ENCODE measurements around the gene LCN15.
A peak's percentile ranks its signal among the peaks of the same experiment; 100 is the strongest.
"Not testable (repeated sequence)": the region's sequence is repeated elsewhere in the genome, so short reads cannot be mapped to it uniquely, and the experiment has no call there.

The LCN15 gene

DNA sequence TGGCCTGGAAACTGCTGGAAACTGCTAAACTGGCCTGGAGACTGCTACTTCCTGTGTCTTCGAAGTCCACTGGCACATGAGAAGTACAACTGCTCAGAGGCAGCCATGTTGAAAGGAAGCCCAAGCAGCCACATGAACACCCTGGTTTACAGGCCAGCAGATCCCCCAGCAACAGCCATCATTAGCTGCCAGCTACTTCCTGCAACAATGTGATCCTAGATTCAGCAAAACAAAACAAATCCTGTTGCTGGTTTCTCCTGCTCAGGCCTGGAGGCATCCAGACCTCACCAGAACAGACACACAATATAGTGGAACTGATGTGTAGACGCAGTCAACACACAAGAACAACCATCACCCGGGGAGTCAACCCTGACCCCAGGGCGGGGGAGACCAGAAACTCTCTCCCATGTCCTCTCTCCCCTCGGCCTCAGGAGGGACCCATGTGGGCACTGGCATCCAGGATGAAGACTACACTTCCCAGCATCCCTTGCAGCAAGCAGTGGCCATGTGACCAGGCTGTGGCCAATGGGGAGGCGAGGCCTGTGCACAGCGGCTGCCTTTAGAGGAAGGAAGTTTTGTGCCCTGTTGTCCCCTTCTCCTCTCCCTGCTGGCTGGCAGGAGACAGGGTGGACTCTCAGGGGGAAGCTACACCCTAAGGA lies 9.2 kb upstream of the LCN15 start:
- peak; percentile 70 for DNase-seq

DNA sequence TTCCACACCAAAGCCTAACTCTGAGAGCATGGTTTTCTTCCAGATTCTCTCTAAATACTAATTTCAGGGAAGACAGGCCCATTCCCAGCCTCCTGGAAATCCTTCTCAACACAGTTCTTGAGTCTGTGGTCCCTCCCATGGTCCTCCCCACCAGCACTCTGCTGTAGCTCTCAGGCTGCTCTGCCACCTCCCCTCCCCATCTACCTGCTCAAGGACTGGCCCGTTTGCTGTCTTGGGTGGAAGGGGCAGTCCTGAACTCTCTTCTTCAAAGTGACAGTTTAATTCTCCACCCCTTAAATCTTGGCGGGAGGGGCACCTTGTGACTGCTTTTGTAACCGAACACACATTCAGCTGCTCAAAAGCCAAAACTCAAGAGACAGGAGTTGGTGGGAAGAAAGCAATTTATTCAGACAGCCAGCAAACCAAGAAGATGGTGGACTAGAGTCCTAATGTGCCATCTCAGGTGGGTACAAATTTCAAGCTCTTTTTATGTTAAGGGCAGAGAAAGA lies 7.6 kb upstream of the LCN15 start:
- peak; percentile 71 for DNase-seq

DNA sequence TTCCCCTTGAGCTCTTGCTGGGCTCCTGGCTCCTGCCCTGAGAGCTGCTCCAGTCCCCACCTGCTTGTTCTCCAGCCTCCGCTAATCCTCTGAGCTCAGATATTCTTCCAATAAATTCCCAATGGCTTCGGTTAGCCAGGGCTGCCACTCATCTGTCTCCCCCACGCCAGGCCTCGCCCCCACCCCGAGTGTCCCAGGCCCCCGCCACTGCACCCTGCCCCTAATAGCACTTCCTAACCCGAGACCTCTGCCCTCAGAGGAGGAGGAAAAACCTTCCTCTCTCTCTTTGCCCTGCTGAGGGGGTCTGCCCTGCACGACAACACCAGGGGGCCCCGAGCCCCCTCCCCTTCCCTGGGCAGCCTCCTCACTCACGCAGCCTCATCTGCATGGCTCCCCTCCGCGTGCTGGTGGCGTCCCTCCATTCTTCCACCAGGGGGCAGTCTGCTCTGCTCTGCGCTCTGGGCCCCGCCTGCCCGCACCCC lies 5.4 kb upstream of the LCN15 start:
- peak; percentile 58 for DNase-seq

DNA sequence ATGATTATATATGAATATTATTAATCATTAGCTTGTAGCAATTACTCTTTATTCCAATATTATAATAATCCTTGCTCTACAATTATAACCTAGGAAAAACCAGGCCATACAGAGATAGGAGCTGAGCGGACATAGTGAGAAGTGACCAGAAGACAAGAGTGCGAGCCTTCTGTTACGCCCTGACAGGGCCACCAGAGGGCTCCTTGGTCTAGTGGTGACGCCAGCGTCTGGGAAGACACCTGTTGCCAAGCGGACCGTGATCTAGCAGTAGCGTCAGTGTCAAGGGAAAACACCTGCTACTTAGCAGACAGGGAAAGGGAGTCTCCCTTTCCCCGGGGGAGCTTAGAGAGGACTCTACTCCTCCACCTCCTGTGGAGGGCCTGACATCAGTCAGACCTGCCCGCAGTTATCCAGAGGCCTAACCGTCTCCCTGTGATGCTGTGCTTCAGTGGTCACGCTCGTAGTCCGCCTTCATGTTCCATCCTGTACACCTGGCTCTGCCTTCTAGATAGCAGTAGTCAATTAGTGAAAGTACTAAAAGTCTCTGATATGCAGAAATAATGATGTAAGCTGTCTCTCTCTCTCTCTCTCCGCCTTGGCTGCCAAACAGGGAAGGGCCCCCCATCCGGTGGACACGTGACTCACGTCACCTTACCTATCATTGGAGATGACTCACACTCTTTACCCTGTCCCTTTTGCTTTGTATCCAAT lies 2.2 kb upstream of the LCN15 start:
- DNase-seq: peak; percentile 64

DNA sequence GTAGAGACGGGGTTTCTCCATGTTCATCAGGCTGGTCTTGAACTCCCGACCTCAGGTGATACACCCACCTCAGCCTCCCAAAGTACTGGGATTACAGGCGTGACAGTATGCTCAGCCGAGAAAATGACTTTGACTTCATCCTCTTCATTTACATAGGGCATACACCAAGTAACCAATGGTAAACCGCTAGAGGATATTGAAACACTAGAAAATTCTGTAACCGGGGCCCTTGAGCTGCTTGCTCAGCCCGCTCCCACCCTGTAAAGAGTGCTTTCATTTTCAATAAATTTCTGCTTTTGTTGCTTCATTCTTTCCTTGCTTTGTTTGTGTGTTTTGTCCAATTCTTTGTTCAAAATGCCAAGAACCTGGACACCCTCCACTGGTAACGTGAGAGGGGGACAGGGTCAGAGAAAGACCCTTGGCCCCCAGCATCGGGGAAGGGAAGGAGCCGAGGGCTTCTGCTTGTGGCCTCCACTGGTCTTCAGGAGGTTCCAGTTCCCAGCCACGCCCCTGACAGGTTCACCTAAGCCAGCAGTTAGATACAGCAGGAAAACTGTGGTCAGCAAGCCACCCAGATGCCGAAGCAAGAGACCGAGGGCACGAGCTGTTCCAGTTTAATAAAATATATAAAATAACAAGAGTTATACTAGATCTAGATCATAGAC lies 1.6 kb upstream of the LCN15 start:
- DNase-seq: not testable (repeated sequence)

DNA sequence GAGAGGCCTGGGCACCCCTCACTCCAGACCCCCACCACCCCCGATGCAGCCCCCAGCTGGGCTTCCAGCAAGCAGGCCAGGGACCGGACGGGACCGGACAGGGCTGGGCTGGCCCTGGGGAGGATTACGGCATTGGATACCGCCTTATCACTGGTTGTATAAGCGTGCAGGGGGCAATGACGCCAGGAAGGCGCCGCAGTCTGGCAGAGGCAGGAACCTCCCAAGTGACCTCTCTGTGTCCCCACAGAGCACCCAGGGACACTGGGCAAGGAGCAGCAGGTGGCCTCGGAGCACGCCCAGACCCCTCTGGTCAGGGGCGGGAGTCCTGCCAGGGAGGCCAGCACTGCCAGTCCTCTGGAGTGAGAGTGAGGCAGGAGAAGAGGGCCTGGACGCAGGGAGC lies 723 bp upstream of the LCN15 start:
- no peak for DNase-seq

DNA sequence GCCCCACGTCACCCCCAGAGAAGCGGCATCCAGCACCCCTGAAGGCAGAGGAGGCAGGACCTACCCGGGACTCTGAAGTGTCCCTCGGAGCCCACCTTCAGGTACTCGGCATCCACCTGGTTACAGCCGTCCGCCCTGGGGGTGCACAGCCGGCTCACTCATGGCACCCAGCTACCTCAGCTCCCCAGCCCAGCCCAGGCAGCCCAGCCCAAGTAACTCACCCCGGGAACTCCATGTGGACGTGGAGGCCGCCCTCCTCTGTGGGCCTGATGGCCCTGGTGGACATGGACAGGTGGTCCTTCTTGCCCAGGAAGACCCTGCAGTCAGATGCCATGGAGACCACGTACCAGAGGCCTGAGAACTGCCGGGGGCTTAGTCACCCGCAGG lies 676 bp downstream of the LCN15 start:
- no peak for DNase-seq

DNA sequence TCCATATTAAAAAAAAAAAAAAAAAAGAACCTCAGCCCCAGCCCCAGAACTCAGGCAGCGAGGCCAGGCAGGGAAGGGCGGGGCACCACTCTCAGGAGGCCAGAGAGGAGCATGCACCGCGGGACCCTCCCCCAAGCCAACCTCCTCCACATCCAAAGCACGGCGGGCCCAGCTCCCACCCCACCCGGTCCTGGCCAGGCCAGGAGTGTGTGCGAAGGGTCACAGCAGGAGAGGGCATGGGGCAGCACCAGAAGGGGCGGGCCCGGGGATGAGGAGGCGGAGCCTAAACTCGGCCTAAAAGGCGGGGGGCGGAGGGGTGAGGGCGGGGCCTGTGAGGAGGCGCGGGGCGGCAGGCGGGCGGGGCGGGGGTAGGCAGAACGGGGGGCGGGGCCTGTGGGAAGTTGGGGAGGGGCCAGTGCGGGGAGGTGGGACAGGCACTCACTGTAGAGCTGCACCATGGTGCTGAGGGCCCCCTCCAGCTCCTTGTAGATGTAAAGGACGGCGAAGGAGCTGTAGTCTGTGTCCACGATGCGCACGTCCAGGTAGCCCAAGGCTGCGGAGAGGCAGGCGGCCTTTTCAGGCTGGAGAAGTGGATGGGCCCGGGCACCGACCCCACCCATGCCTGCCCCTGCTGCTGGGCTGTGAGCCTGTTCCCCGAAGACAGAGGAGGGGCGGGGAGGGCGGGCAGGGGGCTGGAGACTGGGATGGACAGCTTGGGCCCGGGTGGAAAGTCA lies 1.2 kb downstream of the LCN15 start:
- DNase-seq: peak; percentile 58

DNA sequence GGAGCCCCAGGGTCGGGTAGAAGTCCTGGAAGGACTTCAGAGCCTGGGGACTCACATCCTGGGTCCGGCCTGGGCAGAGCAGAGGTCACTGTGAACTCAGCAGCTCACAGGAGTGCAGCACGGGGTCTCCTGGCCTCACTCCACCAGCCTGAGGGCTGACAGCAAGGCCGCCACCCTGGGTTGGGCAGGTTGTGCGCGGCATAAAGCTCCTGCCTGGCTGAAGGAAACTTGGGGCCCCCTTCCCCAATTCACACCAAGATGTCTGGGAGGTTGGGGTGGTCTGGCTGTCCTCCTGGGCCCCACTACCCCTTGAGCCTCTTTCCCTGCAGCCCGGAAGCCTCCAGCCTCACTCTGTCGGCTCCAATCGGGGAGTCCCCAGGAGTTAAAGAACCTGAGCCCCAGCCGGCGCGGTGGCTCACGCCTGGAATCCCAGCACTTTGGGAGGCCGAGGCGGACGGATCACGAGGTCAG lies 2.1 kb downstream of the LCN15 start:
- no peak for DNase-seq

DNA sequence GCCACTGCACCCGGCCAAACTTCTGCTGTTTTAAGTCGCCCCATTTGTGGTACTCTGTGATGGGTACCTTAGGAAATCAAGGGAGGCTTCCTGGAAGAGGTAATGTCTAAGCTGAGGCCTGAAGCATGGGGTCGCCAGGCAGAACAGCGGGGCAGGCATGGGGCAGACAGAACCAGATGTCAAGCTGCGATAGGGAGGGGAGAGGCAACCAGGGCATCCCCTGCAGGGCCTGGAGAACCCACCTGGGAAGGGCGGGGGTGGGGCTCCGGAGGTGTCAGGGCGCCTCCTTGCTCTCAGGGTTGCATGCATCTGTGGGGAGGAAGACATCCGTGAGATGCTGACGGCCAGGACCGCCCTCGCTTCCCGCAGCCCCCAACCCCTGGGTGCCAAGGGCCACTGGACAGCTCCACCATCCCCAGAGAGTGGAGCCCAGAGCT lies 2.8 kb downstream of the LCN15 start:
- DNase-seq: no peak

DNA sequence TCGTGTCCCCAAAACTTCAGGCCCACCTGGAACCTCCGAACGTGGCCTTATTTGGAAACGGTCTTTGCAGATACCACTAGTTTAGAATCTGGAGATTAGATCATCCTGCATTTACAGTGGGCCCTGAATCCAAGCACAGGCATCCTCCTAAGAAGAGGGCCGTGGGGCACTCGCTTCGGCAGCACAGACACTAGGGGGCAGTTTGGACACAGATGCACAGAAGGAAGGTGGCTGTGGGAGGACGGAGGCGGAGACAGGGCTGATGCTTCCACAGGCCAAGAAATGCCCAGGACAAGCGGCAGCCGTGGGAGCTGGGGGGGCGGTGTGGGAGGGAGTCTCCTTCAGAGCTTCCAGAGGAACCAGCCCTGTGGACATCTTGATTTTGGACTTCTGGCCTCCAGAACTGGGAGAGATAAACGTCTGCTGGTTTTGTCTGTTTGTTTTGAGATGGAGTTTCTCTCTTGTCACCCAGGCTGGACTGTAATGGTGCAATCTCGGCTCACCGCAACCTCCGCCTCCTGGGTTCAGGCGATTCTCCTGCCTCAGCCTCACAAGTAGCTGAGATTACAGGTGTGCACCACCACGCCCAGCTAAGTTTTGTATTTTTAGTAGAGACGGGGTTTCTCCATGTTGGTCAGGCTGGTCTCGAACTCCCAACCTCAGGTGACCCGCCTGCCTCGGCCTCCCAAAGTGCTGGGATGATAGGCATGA lies 3.3 kb downstream of the LCN15 start:
- DNase-seq: peak; percentile 70

DNA sequence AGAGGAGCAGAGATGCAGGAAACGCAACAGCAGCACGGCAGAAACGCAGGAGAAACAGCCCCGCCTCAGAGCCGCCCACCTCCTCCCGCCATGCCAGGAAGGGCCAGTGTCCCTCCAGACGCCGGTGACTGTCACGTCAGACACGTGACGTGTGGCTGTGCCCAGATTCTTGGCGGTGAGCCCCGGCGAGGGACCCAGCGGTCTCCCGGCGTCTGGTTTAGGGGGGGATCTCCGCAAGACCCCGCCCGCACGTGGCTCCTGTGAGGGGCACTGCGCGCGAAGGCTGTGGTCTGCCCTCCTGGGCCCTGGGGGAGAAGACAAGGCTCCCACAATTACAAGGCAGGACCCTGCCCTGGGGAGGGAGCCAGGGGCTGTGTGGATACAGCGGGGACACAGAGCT lies 3.9 kb downstream of the LCN15 start:
- DNase-seq: no peak

DNA sequence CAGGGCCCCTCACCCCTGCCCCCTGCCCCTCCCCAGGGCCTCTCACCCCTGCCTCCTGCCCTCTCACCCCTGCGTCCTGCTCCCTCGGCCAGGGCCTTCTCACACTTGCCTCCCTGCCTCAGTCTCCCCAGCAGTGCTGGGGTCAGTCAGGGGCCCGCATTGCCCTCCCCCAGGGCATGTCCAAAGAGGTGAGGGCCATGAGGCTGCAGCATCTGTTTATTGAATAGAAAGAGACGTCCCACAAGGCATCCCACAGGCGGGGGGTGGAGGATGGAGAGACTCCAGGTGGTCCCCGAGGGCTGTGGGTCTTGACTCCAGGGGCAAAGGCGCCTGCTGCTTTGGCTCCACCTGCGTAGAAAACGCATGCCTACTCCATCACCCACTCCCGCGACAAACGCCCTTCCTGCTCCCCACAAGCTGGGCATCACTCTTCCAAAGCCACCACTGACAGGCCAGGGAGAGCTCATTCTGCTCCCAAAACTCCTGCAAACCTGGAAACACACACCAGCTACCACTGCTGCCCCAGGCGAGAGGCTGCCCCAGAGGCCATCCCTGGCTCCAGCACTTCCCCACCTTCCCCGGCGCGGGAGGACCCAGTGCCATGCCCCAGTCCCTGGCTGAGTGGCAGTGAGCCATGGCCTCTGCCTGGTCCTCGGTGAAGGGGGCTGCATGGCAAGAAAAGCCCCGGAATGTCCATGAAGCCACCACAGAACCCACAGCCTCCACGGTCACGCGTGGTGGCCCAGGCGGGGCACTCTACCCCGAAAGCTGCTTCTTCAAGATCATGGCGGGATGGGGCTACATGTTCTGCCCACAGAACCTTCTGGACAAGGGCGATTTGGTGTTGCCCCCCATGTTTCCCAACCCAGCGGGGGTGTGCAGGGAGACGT lies 4.6 kb downstream of the LCN15 start:
- no peak for DNase-seq

DNA sequence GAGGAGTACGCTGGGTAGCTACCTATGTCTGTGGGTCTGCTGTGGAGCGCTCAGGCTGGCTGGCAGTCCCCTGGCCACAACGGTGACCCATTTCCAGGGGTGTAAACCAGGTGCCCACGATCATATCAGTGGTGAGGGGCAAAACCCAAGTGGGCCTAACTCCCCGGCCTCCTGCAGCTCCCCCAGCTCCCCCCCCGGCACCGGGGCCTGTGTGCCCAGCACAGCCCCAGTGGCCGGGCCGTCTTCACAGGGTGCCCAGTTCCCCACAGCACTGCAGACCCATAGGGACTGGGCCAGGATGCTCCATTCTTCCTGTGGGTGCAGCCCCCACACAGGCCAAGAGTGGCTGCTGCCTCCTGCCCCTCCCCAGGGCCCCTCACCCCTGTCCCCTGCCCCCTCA lies 5.3 kb downstream of the LCN15 start:
- no peak for DNase-seq

DNA sequence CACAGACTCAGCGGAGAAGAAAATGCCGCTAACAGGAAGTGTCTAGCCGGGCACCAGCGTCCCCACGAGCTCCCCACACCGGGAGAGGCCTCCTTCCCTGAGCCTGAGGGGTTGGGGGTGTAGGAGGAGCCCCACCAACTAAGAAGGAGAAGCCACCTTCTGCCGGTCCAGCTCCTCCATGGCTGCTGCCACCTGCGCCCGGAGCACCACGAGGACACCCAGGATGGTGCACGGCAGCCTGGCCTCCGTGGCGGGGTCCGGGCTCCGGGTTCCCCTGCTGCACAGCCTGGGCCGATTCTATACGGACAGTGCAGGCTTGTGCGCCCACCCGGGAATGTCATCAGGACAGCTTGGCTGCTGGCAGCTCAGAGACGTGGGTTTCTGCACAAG lies 6.6 kb downstream of the LCN15 start:
- no peak for DNase-seq

DNA sequence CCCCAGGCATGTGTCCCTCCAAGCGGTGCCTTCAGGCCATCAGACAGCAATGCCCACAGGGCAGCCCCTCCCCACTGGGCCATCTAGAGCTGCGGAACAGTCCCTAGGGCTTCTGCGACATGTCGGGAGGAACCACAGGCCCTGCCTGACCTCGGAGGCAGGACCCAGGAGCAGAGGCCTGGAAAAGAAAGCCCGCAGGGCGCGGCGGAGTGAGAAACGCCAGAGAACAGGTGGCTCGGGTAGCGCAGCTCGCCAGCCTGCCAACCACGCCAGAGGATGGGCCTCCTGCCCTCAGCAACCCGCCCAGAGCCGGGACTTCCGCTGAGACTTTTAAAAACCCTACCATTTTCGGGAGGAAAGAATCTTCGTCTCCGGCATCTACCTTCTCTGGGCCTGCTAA lies 7.0 kb downstream of the LCN15 start:
- DNase-seq: no peak

DNA sequence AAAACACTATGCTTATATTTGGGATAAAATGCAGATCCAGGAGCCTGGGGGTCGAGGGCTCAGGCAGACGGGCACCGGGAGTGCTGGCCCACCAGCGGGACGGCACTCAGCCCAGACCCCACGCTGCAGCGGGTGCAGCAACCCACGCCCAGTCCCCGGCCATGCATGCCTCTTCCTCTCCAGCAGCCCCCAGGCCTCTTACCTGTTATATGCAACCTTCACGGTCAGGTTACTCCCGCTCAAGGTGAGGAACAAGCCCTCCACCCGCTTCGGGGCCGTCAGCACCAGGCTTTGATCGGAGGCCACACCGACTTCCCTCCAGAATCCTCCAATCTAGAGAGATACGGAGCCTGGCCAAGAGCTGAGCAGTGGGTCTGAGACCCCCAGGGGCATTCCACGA lies 7.5 kb downstream of the LCN15 start:
- no peak for DNase-seq

DNA sequence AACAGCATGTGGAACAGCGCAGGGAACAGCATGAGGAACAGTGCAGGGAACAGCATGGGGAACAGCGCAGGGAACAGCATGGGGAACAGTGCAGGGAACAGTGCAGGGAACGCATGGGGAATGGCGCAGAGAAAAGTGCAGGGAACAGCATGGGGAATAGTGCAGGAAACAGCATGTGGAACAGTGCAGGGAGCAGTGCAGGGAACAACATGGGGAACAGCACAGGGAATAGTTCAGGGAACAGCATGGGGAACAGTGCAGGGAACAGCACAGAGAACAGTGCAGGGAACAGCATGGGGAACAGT lies 8.2 kb downstream of the LCN15 start:
- no peak for DNase-seq

DNA sequence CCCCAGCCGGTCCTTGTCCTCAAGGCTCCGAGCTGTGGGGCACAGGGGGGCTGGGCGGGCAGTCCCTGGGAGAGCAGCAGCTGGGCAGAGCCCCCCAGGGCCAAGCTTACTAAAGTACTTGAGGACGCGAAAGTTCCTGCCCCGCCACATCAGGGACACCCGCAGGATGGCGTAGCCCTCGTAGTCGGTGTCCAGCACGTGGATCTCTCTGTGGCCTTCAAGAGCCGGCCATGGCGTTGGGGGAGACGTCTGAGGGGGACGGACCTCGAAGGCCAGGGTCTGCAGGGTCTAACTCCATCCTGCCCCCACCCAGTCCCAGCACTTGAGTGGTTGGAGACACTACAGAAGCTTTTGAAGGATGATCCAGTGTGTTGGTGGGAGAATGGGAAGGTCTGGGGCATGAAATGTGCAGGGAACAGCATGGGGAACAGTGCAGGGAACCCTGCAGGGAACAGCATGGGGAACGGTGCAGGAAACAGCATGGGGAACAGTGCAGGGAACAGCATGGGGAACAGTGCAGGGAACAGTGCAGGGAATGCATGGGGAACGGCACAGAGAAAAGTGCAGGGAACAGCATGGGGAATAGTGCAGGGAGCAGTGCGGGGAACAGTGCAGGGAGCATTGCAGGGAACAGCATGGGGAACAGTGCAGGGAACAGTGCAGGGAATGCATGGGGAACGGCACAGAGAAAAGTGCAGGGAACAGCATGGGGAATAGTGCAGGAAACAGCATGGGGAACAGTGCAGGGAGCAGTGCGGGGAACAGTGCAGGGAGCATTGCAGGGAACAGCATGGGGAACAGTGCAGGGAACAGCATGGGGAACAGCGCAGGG lies 8.8 kb downstream of the LCN15 start:
- DNase-seq: not testable (repeated sequence)

DNA sequence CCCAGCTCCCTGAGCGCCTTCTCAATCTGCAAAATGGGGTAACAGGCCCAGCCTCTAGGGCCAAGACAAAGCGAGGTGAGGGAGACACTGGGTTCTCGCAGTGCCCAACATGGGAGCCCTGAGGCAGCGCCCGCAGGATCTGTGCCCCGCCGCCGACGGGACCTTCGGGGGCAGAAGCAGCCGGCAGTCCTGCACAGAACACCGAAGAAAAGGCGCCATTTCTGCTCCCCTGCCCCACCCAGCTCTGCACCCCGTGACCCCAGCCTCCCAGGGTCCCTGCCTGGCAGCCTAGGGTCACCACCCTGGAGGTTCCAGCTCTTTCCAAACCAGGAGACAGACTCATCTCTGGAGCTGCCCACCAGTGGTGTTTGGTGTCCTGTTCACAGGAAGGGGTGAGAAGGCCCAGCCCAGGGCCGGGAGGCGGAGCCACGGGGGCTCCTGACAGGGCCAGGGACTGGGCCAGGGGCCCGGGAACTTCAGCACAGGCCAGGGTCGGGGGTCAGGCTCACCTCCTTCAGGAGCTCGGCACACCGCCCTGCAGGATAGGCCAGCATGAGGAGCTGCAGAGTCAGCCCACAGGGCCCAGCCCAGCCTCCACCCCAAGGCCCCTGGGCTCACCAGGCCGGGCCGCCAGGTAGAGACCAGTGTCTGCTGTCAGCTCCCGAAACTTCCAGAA lies 9.6 kb downstream of the LCN15 start:
- DNase-seq: no peak
